Occipital lobe (tissue), 2 donors: ENCODE data around the gene LCE3B. TPM values are rescaled to one million over a fixed set of nuclear protein-coding genes. Genes with fewer than 3 reads are reported as not detected.
"Not testable (repeated sequence)": the region's sequence is repeated elsewhere in the genome, so short reads cannot be mapped to it uniquely, and the experiment has no call there.

Source experiments
- DNase-seq: peaks from one replicate; lab custom pipeline; 2025; lab: John Stamatoyannopoulos, UW
- total RNA-seq: library from RNA; depleted of rRNA; stranded (reverse); fragments of >200 nt; gene quantifications from one replicate; pipeline ENCODE4 v1.2.3, GENCODE V29; 2014

The LCE3B gene, protein sequence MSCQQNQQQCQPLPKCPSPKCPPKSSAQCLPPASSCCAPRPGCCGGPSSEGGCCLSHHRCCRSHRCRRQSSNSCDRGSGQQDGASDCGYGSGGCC
- total RNA-seq, result not detected

- DNase-seq, result no peak
Observed at GRCh38 chr1:152613511-152613910, at the start of gene LCE3B. Gene LCE3B (plus strand): TSS chr1:152613811. CDS start chr1:152613811, 0 bp downstream.

- DNase-seq, result no peak
Observed at GRCh38 chr1:152565115-152565514, 48.5 kb upstream of the LCE3B start.

GRCh38 chr1:152565535-152566215 is 47.9 kb upstream of the LCE3B start:
- DNase-seq, result no peak

GRCh38 chr1:152566681-152567080 is 46.9 kb upstream of the LCE3B start, which contains the start of gene LCE3E:
Gene LCE3E (minus strand): TSS chr1:152566780. CDS start chr1:152566208, 572 bp downstream.
- no peak for DNase-seq

- DNase-seq, result no peak
Observed at GRCh38 chr1:152577168-152577567, 36.4 kb upstream of the LCE3B start.

DNA sequence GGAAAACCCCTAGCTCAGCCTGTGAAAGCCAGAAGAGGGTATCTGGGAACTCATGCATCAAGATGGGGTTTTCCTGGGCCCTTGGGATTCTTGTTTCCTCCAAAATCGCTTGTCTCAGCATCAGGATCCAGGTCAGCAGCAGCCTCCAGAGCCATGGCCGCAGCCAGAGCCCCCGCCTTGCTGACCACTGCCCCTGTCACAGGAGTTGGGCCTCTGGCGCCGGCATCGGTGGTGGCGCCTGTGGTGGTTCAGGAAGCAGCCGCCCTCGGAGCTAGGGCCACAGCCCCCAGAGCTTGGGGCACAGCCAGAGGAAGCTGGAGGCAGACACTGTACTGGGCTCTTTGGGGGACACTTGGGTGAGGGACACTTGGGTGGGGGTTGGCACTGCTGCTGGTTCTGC is 34.1 kb upstream of the LCE3B start:
- not testable (repeated sequence) for DNase-seq

DNA sequence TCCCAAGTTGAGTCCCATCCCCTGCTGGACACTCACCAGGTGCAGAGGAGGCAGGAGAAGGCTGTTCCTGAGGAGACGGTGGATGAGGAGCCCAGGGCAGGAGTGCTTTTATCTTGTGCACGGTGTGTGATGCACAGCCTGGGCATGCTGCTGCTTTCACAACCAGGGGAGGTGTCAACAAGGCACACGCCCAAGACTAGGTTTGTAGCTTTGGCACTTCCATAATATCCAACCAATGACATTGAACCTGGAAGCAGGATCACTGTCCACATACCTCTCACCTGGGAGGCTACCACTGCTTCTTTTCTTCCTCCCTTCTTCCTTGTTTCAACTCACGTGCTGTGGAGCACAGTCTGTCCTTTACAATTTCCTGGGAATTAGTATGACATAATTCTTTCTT is 33.2 kb upstream of the LCE3B start, which contains the start of gene LCE3D:
Gene LCE3D (minus strand): TSS at position 84 of the 400 bp plus-strand sequence. CDS start 580 bp downstream, outside the sequence.
- no peak for DNase-seq

- DNase-seq, result no peak
Observed at GRCh38 chr1:152582647-152583046, 31.0 kb upstream of the LCE3B start.

GRCh38 chr1:152585586-152585985 is 28.0 kb upstream of the LCE3B start:
- DNase-seq, result no peak

- DNase-seq, result no peak
Observed at GRCh38 chr1:152596986-152597385, 16.6 kb upstream of the LCE3B start.

GRCh38 chr1:152599934-152600333 is 13.7 kb upstream of the LCE3B start, which contains the start of gene LCE3C:
Gene LCE3C (plus strand): TSS chr1:152600234. CDS start chr1:152600732, 498 bp downstream.
- no peak for DNase-seq

DNA sequence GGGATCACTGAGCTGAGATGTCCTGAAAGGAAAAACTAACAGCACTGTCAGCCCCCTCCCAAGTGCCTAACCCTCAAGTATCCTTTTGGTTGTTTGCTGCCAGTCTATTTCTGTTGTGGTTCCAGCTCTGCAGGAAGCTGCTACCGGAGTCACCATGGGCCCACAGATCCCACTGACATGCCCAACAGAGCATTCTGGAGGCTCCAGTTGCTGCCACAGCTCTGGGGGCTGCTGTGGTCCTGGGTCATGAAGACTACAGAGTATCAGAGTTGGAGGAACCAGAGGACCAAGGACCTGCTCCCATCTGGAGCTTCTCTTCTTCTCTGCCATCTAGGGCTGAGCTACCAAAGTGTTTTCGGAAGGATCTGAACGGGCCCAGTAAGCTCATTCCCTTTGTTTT is 8.4 kb downstream of the LCE3B start:
- no peak for DNase-seq

DNA sequence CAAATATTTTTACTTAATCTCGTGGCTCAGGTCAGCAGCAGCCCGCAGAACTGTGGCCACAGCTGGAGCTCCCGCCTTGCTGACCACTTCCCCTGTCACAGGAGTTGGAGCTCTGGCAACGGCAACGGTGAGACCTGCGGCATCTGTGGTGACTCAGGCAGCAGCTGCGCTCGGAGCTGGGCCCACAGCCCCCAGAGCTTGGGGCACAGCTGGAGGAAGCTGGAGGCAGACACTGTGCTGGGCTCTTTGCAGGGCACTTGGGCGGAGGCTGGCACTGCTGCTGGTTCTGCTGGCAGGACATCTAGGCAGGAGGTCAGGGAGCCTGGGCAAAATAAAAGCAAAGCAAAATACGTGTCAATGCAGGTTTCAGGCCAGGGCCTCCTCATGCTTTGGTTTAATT is 9.2 kb downstream of the LCE3B start, which contains the start of gene LCE3A:
Gene LCE3A (minus strand): TSS at position 301 of the 400 bp plus-strand sequence. CDS start 0 bp downstream, at position 301.
- DNase-seq, result no peak

GRCh38 chr1:152623203-152623844 is 9.7 kb downstream of the LCE3B start:
- no peak for DNase-seq

DNA sequence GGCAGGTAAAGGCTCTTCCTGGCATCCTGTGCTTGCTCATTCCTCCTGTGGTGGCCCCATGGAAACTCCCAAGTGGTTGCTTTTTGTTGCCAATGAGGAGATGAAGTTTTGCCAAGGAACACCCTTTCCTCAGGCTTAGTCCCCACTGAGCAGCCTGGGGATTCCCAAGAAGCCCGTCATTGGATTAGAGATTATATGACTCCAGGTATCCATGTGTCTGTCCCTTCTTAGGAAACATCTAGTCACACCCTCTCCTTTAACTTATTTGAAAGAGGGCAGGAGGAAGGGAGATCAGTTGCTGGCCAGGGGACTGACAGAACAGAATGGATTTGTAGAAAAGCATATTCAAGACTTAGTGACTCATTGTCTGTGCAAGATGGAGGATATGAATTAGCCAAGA is 13.1 kb downstream of the LCE3B start:
- no peak for DNase-seq

- DNase-seq, result no peak
Observed at GRCh38 chr1:152630596-152630995, 17.0 kb downstream of the LCE3B start.

- no peak for DNase-seq
Observed at GRCh38 chr1:152640351-152640750, 26.7 kb downstream of the LCE3B start.

DNA sequence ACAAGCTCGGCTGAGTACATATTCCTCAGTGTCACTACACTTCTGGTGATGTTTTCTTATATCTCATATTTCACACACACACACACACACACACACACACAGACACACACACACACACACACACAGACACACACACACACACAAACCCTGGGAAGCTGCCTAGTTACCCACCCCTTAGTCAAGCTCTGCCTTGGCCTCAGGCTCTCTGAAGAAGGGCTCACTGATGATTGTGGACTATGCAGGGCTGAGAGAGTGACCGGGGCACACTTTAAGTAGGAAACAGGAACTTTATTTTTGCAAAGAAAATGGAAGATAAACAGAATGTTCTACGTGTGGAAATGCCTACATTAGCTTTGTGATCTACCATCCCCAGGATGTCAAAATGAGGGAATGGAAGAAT is 30.3 kb downstream of the LCE3B start:
- DNase-seq, result no peak

DNA sequence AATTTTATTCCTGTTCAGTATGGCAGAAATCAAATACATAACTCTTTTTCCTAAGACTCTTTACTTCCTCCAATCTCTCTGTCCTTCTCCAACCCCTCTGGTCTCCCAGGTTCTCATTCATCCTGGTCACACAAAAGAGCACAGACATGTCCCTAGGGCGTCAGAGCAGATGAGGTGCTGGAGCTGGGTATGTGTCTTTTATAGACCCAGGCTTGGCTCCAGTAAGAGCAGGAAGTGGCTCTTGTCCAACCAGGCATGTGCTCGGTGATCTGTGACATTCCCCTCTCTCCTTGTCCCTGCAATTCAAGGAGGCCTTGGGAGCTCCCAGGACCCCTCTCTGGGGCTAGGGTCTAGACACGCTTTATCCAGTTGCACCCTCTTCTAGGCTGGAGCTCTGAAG is 31.5 kb downstream of the LCE3B start:
- no peak for DNase-seq

DNA sequence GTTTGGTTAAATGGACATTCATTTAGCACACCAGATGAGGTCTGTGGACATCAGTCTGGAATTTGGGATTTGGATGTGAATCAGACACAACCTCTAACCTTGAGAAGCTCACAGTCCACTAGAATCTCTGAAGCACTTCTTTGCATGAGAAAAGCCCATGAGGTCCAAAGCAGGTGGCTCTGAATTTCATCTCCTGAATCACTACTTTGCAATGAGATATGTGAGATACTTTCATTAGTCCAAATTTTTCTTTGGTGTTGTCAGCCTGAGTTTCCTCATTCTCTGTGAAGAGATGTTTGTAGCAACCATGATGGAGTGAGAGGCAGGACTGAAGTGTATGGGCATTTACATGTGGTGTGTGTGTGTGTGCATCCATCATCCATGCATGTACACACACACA is 33.0 kb downstream of the LCE3B start:
- DNase-seq, result no peak

GRCh38 chr1:152654110-152654509 is 40.5 kb downstream of the LCE3B start:
- DNase-seq, result peak; percentile 14

GRCh38 chr1:152656459-152656858 is 42.8 kb downstream of the LCE3B start:
- no peak for DNase-seq

DNA sequence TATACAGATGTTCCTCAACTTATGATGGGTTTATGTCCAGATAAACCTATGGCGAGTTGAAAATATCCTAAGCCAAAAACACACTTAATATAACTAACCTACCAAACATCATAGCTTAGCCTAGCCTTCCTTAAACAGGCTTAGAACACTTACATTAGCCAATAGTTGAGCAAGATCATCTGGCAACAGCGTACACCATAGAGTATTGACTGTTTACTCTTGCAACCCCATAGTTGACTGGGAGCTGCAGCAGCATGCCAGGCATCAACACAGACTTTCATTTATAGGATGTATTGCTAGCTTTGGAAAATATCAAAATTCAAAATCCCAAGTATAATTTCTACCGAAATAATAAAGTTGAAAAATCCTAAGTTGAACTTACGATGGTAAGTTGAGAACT is 44.1 kb downstream of the LCE3B start:
- no peak for DNase-seq
